Measurements from ENCODE around the gene NABP1.
"Not testable (repeated sequence)": the region's sequence is repeated elsewhere in the genome, so short reads cannot be mapped to it uniquely, and the experiment has no call there.

Gene NABP1

DNA sequence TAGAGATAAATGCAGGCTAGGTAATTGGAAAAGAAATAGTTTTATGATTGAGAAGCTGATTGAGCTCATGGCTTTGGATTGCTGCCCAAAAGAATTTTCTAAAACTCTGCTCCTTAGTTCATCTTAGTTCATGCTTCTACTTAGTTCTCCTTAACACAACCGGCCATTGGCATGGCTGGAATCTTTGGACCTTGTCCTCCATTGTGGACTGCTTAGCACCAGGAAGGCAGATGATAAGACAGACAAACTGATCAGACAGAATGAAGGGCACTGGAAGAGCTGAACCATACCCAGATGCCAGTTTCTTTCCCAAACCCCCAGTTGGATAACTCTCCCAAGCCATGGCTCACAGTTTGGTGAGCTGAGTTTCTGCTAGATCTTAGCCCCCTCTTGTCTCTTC, 36.3 kb upstream of the NABP1 start:
- TF ChIP-seq EZH2 (IDR thresholded peaks at IDR 0.05; ENCODE audit: borderline replicate concordance, low read depth, low read length, severe bottlenecking): no peak
- TF ChIP-seq, protein P1, sequence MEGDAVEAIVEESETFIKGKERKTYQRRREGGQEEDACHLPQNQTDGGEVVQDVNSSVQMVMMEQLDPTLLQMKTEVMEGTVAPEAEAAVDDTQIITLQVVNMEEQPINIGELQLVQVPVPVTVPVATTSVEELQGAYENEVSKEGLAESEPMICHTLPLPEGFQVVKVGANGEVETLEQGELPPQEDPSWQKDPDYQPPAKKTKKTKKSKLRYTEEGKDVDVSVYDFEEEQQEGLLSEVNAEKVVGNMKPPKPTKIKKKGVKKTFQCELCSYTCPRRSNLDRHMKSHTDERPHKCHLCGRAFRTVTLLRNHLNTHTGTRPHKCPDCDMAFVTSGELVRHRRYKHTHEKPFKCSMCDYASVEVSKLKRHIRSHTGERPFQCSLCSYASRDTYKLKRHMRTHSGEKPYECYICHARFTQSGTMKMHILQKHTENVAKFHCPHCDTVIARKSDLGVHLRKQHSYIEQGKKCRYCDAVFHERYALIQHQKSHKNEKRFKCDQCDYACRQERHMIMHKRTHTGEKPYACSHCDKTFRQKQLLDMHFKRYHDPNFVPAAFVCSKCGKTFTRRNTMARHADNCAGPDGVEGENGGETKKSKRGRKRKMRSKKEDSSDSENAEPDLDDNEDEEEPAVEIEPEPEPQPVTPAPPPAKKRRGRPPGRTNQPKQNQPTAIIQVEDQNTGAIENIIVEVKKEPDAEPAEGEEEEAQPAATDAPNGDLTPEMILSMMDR (IDR thresholded peaks at IDR 0.05; ENCODE audit: borderline replicate concordance, extremely low read depth, low read length, poor library complexity, severe bottlenecking): no peak
- no peak for ATAC-seq (ENCODE audit: insufficient read depth, low read depth)
- Histone ChIP-seq H3K36me3 (ENCODE audit: insufficient read depth, low read length) (no peaks in the 10 kb centered on the region), H3K9me3 (ENCODE audit: insufficient read depth, low read length, severe bottlenecking) (no peaks in the 10 kb centered on the region), H3K4me3 (ENCODE audit: low read depth in 1 of 2, low read length in 2 of 2) (no peak overlapping the region), H3K4me1 (ENCODE audit: insufficient read depth, low read length) (peaks cover 38% of the 10 kb centered on the region), H3K4me2 (ENCODE audit: insufficient read depth, low read length) (no peak overlapping the region), H3K79me2 (ENCODE audit: insufficient read depth, low read length) (no peaks in the 10 kb centered on the region), H4K20me1 (ENCODE audit: insufficient read depth, low read length) (no peaks in the 10 kb centered on the region), H3K27me3 (ENCODE audit: insufficient read depth, low read length, poor library complexity) (no peaks in the 10 kb centered on the region), H3K27ac (ENCODE audit: low read length) (no peak overlapping the region), H3K9ac (ENCODE audit: low read depth, low read length) (no peak overlapping the region), H2AFZ (ENCODE audit: low read depth, low read length) (no peak overlapping the region)
- DNase-seq: no peak

DNA sequence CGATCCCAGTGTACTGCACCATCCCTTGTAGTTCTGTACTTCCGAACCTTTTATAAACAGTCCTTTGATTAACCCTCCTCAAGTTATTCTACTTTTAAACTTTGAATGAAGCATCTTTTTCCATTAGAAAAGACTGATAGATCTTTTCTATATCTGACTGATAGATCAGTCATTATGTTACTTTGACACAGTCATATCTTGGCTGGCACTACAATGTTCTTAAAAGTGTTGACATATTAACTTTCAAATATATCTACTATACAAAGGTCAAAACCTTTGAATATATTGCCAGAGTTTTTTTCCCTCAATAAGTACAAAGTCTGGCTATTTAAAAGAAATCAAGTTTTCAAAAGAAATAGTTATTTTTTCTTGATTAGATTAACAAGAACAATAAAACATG, 35.4 kb upstream of the NABP1 start:
- Histone ChIP-seq H3K4me3 (ENCODE audit: low read depth in 1 of 2, low read length in 2 of 2) (no peak overlapping the region), H3K36me3 (ENCODE audit: insufficient read depth, low read length) (no peaks in the 10 kb centered on the region), H4K20me1 (ENCODE audit: insufficient read depth, low read length) (no peaks in the 10 kb centered on the region), H3K9me3 (ENCODE audit: insufficient read depth, low read length, severe bottlenecking) (no peaks in the 10 kb centered on the region), H3K4me2 (ENCODE audit: insufficient read depth, low read length) (no peak overlapping the region), H3K27ac (ENCODE audit: low read length) (no peak overlapping the region), H2AFZ (ENCODE audit: low read depth, low read length) (no peak overlapping the region), H3K27me3 (ENCODE audit: insufficient read depth, low read length, poor library complexity) (no peaks in the 10 kb centered on the region), H3K4me1 (ENCODE audit: insufficient read depth, low read length) (peaks cover 29% of the 10 kb centered on the region), H3K9ac (ENCODE audit: low read depth, low read length) (no peak overlapping the region), H3K79me2 (ENCODE audit: insufficient read depth, low read length) (no peaks in the 10 kb centered on the region)
- ATAC-seq (ENCODE audit: insufficient read depth, low read depth) (no peak), DNase-seq (no peak)
- TF ChIP-seq, protein P1 (IDR thresholded peaks at IDR 0.05; ENCODE audit: borderline replicate concordance, extremely low read depth, low read length, poor library complexity, severe bottlenecking): no peak
- TF ChIP-seq EZH2 (IDR thresholded peaks at IDR 0.05; ENCODE audit: borderline replicate concordance, low read depth, low read length, severe bottlenecking): no peak

DNA sequence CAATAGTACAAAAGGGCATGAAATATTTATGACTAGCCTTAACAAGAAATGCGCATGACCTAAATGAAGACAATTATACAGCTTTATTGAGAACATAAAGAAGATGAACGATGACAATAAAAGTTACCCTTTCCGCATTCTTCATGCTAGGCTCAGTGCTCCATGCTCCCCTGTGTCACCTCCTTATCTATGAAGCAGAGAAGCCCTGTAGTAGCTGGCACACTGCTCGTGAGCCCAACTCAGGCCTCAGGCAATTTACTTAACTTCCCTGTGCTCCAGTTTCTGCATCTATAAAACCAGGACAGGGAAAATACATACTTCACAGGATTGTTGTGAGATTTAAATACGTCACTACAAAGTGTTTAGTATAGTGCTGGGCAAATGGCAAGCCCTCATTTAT, 34.5 kb upstream of the NABP1 start:
- Histone ChIP-seq H3K27ac (ENCODE audit: low read length) (no peak overlapping the region), H3K79me2 (ENCODE audit: insufficient read depth, low read length) (no peaks in the 10 kb centered on the region), H3K4me1 (ENCODE audit: insufficient read depth, low read length) (peaks cover 20% of the 10 kb centered on the region), H3K4me3 (ENCODE audit: low read depth in 1 of 2, low read length in 2 of 2) (no peak overlapping the region), H3K9me3 (ENCODE audit: insufficient read depth, low read length, severe bottlenecking) (no peaks in the 10 kb centered on the region), H2AFZ (ENCODE audit: low read depth, low read length) (no peak overlapping the region), H4K20me1 (ENCODE audit: insufficient read depth, low read length) (no peaks in the 10 kb centered on the region), H3K4me2 (ENCODE audit: insufficient read depth, low read length) (no peak overlapping the region), H3K9ac (ENCODE audit: low read depth, low read length) (no peak overlapping the region), H3K27me3 (ENCODE audit: insufficient read depth, low read length, poor library complexity) (no peaks in the 10 kb centered on the region), H3K36me3 (ENCODE audit: insufficient read depth, low read length) (no peaks in the 10 kb centered on the region)
- no peak for ATAC-seq (ENCODE audit: insufficient read depth, low read depth)
- DNase-seq: no peak
- no peak for TF ChIP-seq EZH2 (IDR thresholded peaks at IDR 0.05; ENCODE audit: borderline replicate concordance, low read depth, low read length, severe bottlenecking)
- TF ChIP-seq, protein P1 (IDR thresholded peaks at IDR 0.05; ENCODE audit: borderline replicate concordance, extremely low read depth, low read length, poor library complexity, severe bottlenecking): no peak

DNA sequence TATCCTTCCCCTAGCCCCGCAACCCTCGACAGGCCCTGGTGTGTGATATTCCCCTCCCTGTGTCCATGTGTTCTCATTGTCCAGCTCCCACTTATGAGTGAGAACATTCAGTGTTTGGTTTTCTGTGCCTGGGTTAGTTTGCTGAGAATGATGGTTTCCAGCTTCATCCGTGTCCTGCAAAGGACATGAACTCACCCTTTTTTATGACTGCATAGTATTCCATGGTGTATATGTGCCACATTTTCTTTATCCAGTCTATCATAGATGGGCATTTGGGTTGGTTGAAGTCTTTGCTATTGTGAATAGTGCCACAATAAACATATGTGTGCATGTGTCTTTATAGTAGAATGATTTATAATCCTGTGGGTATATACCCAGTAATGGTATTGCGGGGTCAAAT, 33.3 kb upstream of the NABP1 start:
- H3K27me3 ChIP-seq (ENCODE audit: insufficient read depth, low read length, poor library complexity); H3K27ac ChIP-seq (ENCODE audit: low read length); H2AFZ ChIP-seq (ENCODE audit: low read depth, low read length); H3K9ac ChIP-seq (ENCODE audit: low read depth, low read length); H3K4me3 ChIP-seq (ENCODE audit: low read depth in 1 of 2, low read length in 2 of 2); H4K20me1 ChIP-seq (ENCODE audit: insufficient read depth, low read length); H3K4me1 ChIP-seq (ENCODE audit: insufficient read depth, low read length); H3K36me3 ChIP-seq (ENCODE audit: insufficient read depth, low read length); ATAC-seq (ENCODE audit: insufficient read depth, low read depth); H3K9me3 ChIP-seq (ENCODE audit: insufficient read depth, low read length, severe bottlenecking); H3K4me2 ChIP-seq (ENCODE audit: insufficient read depth, low read length); DNase-seq; H3K79me2 ChIP-seq (ENCODE audit: insufficient read depth, low read length): not testable (repeated sequence)
